AG08396 (cell line): Measurements from ENCODE around the gene HES1.
A peak's percentile ranks its signal among the peaks of the same experiment; 100 is the strongest.
"Not testable (repeated sequence)": the region's sequence is repeated elsewhere in the genome, so short reads cannot be mapped to it uniquely, and the experiment has no call there.

ENCODE experiments used
- DNase-seq: peaks from one replicate; pipeline ENCODE4 v3.0.0; 2012; ENCODE audit warnings: low spot score, mixed read lengths

The HES1 gene

DNA sequence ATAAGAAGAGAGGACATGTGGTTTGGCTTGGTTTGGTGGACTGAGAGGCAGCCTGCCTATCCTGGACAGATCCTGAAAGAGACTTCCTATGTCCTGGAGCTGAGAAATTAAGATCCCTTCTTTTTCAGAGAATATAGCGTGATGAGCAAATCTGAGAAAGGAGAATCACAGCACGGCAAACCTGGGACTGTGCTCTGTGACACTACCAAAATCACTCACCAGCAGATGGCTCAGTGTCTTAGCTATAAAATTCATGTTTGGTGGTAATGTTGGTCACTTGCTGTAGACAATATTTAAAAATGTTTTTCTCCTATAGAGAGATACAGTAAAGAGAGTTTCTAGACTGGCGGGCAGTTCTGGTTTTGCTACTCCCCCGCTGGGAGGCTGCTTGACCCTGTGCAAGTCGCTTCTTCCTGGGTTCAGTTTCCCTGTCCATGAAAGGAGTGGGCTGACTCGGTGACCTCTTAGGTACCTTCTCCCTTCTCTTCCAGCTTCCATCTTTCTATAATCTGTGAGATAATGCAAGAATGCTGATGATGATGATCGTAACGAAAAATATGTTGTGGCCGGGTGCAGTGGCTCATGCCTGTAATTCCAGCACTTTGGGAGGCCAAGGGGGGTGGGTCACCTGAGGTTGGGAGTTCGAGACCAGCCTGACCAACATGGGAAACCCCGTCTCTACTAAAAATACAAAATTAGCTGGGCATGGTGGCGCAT, 7.6 kb upstream of the HES1 start:
- no peak for DNase-seq

DNA sequence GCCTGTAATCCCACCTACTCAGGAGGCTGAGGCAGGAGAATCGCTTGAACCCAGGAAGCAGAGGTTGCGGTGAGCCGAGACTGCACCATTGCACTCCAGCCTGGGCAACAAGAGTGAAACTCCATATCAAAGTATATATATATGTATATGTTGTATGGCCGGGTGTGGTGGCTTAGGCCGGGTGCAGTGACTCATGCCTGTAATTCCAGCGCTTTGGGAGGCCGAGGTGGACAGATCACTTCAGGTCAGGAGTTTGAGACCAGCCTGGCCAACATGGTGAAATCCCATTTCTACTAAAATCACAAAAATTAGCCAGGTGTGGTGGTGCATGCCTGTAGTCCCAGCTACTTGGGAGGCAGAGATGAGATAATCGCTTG, 7.0 kb upstream of the HES1 start:
- DNase-seq = not testable (repeated sequence)

DNA sequence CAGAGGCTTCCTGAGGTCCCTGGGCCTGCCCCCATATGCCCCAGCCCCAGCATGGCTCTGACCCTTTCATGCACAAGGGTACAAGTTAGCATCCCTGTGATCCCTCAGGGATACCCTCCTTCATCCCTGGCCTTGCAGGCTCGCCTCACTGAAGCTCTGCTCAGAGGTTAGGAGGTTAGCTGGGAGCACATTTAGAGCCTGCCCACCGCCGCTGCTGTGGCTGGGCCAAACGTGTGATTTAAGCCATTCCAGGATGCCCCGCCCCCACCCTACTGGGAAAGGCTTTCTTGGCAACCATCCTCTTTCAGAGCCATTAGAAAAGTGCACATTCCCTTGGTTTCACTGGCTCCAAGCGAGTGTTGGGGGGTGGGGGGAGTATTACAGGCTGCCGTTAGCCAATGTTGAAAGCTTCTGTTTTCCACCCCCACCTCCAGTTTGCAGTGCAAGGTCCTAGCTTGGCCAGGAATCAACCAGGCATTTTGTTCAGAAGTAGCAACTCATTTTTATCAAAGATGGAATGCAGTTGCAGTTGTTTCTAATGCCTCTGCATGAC, 6.3 kb upstream of the HES1 start:
- no peak for DNase-seq

DNA sequence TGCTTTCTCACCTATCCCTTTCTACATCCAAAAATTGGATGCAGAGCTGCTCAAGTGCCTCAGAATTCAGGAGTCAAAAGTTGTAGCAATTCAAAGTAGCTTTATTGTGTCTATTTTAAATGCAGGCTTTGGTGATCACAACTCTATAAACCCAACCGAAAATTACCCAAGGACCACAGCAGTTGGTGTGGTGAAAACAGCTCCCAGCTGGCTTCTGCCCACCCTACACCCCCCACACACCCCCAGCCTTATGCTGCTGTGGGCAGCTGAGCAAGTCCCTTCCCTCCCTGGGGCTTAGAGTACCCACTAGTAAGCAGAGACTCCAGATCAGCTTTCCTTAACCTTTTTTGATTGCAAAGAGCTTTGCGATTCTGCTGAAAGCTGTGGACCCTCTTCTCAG, 5.8 kb upstream of the HES1 start:
- no peak for DNase-seq

DNA sequence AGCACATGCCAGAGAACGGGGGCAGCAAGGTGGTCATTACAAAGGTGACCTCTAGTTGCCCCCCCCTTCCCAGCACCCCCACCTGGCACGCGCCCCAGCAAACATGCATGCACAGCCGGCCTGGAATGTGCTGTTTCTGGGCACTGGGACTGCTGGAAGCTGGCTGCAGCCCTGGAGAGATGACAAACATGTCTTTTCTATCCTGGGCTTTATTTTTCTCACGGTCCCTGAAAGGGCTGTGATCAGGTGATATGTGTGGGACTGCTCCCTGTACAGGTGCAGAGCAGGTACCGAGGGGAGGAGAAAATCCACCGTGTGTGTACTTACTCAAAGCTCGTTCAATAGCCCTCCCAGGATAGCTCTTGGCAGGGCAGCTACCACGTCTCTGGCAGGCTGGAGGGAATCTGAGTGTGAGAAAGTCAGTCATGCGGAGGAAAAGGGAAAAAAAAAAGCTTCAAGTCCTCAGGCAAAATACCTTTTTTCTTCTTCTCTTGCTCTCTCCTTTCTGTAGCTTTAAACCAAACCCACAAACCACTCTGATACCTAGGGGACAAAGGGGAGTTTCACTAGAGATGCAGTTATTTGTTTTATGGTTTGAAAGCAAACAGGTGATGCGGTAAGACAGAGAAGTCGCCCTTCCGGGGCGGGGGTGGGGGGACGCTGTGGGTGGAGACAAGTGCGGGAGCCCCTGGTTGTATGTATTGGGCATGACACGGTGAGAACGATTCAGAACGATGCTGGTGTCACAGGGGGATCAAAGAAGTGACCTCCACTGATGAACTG, 5.0 kb upstream of the HES1 start:
- DNase-seq = no peak

DNA sequence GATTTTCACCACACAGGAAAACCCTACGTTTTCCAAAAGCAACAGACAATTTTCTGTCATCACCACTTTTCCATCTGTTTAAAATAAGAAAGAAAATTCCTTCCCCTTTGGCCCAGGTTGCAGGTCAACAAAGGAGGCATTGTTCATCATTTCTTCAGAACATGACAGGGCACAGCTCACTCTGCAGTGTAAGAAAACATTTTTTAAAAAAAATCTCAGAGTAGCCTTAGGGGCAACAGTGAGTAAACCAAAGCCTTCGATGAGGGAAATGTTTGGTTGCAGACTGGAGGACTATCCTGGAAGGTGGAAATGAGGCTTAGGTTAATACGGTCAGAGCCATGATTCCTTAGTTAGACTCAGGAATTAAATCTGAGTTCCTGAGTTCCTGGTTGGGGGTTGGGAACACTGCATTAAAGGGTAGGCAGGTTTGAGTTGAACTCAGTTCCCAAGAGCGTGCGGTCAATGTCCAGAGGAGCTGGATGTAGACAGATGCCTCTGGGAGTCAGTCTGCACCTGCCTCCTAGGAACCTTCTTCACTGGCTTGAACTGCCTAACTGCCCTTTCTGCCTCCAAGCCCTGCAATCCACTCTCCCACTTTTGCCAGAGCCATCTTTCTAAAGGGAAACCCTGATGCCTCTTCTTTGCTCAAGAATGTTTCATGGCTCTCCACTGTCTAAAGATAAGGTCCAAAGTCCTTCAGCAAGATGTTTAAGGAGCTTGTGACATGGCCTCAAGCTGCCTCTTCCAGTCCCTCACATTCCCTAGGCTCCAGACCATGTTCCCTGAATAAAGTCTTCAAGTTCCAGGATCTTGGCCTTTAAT, 3.3 kb upstream of the HES1 start:
- no peak for DNase-seq

DNA sequence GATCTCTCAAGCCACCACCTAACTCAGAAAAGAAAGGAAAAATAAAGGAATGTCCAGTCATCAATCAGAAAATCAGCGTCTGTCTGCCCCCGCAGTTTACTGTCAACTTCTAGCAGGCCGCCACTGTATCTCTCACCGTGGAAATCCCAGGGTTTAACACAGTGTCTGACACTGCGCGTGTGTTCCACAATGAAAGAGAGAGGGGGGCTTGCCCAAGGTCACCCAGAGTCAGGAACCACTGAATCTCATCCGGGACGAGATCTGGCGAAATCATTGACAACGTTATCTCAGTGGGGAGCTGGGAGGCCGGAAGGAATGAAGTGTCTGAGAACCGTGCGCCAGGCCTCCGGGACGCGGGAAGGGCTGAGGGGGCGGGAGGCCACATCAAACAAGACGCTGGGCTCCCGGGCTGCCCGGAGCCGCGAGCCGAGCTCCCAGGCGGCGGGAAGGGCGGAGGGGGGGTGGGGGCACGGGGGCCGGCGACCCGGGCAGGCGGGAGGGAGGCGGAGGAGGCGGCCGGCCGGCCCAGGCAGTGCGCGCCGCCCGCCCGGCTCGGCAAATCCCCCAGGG, 2.2 kb upstream of the HES1 start:
- no peak for DNase-seq

DNA sequence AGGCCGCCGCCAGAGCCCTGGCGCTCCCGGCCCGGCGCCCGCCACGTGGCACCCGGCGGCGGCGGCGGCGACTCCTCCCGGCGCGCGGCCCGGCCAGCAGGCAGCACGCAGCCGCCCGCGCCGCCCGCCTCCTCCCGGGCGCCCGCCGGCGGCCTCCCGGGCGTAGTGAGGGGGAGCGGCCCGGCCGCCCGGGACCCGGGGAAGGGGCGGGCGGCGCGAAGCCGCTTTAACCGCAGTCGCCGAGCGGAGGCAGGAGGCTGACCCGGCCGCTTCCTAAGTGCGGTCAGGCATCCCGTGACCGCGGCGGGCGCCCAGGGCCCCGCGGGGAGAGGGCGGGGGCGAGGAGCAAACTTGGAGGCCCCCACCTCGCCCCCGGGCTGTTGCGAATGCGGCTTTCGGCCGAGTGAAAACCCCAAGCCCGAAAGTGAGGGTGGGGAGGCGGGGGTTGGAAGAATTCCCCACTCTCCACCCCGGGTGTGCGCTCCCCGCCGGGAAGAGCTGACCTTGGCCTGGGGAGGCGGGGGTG, 1.7 kb upstream of the HES1 start:
- peak; percentile 66 for DNase-seq

DNA sequence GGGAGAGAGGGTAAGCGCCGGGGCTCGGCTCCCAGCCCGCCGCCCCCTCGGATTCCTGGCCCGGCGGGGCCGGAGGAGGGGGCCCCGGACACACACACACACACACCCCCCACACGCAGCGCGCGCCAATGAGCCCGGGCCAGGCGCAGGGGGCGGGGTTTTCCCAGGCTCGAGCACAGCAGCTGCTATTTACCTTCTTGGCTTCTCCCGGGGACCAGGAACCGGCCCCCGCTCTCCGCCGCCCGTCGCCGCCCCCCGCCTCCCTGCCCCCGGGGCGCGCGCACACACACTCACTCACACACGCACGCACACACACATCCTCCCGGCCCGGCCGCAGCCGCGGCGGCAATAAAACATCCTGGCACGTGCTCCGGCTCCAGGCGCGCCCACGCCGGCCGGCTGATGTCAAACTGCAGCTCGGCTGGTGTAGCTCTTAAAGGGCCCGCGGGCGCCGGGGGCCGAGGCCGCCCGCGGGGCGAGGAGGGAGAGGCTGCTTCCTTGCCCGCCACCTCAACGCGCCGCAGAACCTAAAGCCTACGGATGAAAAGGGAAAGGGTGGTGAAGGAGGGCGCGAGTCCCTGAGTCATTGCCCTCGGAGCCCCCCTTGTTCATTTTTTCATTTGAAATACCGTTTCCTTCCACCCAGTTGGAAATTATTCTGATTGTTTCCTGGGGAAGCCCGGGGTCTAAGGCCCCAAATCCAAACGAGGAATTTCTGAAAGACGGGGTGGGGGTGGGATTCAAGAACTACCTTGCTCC, 1.0 kb upstream of the HES1 start:
- peak; percentile 93 for DNase-seq

DNA sequence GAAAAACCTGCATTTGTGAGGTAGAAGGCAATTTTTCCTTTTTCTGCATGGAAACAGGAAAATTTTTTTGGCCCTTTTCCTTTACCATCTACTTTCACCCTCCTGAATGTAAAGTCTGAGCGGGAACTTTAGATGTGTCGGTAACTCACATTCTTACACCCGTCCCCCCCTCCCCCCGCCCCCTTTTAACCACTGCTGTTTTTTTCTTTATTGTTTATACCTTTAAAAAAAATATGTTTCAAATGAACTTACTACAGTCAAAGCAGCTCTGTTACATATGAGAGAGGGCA, 487 bp upstream of the HES1 start:
- no peak for DNase-seq

DNA sequence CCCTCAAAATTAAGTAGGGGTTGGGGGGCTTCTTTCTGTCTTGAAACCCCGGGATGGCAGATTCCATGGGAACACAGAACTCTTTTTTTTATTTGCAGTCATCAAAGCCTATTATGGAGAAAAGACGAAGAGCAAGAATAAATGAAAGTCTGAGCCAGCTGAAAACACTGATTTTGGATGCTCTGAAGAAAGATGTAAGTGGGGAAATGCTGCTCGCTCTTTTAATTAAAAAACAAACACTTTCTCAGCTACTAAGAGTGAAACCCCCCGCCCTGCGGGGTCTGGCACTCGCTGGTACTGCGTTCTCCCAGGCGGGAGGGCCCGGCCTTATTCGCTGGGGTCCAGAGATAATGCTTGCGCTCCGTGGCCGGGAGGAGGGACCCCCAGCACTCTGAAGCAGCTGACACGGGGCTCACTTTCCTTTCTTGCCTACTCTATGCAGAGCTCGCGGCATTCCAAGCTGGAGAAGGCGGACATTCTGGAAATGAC, 615 bp downstream of the HES1 start:
- no peak for DNase-seq

DNA sequence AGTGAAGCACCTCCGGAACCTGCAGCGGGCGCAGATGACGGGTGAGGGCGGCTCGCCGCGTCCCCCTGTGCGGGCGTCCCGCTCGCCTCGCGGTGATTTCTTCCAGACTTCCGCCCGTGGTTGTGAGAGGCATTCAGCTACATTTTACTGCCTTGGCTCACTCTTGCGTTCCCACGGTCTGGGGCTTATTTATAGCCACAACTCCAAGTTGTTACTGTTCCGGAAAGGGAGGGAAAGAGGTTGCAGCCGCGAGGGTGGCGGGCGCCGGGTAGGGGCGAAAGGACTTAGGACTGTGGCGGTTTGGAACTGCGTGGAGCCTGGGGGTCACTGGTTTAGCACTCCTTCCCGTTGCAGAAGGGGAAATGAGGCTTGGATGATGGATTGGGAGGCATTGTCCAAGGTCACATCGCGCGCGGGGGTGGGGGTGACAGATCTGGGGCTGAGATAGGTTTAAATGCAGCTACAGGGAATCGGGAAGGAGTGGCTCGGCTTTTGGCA, 1.1 kb downstream of the HES1 start:
- DNase-seq = peak; percentile 60

DNA sequence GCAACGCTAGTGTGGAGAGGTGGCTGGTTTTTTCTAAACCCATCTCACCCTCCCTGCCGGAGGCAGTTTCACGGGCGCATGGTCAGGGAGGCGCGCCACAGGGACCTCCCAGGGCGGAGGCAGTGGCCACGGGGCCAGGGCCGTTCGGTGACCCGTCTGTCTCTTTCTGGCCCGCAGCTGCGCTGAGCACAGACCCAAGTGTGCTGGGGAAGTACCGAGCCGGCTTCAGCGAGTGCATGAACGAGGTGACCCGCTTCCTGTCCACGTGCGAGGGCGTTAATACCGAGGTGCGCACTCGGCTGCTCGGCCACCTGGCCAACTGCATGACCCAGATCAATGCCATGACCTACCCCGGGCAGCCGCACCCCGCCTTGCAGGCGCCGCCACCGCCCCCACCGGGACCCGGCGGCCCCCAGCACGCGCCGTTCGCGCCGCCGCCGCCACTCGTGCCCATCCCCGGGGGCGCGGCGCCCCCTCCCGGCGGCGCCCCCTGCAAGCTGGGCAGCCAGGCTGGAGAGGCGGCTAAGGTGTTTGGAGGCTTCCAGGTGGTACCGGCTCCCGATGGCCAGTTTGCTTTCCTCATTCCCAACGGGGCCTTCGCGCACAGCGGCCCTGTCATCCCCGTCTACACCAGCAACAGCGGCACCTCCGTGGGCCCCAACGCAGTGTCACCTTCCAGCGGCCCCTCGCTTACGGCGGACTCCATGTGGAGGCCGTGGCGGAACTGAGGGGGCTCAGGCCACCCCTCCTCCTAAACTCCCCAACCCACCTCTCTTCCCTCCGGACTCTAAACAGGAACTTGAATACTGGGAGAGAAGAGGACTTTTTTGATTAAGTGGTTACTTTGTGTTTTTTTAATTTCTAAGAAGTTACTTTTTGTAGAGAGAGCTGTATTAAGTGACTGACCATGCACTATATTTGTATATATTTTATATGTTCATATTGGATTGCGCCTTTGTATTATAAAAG, 1.8 kb downstream of the HES1 start:
- peak; percentile 50 for DNase-seq

DNA sequence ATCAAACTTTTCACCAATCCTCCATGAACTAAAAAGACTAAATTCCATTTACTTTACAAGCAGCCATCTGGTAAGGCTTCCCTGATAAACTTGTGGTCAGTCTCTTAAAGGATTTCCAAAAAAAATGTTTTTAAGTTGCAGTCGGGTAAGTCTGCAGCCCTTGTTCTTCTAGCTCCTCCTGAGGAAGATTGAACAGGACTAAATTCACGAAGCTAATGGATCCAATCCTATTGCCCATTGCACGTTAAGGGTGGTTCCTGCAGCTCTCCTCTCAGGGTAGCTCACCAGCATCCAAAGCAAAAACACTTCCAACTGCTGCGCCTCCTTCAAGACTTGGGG, 2.8 kb downstream of the HES1 start:
- no peak for DNase-seq

DNA sequence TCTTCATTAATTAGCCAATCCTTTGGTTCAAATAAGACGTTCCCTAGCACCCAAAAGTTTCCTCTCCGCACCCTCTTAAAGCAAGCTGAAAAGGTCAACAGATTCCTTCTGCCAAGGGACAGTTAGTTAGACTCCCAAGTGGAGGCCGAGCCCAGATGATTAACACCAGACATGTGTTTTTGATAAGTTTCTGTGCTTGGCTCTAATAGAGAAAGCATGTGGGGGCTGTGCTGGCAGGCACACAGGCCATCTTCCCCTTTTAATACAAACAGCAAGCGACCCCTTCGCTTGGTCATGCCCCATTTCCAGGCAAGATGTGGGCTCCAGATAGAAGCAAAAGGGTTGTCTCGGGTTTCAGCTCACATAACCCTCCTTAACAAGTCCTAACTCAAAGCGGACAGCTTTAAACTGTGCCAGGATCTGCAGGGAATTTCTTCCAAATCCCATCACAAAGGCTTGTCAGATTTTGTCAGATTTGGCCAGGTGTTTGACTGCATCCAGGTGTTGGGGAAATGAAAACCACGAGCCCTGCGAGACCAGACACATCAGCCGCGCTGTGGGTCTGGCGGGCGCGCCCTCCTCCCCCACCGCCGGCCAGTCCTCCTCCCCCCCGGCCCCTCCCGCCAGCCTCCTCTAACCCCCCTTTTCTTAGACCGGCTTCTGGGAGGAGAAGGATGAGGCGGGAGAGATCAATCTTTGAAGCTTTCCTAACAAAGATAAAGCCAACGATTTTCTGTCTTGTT, 3.3 kb downstream of the HES1 start:
- DNase-seq = peak; percentile 62

DNA sequence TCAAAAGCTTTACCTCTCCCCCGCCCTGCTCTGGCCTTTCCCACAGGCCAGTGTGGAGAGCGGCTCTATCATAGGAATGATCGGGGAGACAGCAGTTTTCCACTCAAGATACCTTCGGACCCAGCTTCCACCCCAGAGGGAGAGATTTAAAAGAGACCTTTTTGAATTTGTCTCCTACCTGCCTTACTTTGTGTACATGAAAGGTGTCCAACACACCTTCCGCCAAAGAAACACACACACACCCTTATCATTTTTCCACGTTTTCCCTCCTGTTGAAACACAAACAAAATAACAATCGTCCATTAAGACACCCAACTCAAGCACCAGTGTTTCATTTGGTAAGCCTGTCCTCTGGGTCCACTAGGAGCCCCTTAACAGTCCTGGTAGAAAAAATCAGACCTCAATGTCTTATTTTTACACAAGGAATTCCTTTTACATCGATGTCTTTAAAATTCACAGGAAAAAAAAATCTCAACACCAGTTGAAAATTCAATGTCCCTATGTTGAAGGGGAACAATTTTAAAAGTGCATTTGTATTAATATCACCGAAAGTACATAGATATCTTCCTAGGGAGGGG, 4.0 kb downstream of the HES1 start:
- DNase-seq = no peak

DNA sequence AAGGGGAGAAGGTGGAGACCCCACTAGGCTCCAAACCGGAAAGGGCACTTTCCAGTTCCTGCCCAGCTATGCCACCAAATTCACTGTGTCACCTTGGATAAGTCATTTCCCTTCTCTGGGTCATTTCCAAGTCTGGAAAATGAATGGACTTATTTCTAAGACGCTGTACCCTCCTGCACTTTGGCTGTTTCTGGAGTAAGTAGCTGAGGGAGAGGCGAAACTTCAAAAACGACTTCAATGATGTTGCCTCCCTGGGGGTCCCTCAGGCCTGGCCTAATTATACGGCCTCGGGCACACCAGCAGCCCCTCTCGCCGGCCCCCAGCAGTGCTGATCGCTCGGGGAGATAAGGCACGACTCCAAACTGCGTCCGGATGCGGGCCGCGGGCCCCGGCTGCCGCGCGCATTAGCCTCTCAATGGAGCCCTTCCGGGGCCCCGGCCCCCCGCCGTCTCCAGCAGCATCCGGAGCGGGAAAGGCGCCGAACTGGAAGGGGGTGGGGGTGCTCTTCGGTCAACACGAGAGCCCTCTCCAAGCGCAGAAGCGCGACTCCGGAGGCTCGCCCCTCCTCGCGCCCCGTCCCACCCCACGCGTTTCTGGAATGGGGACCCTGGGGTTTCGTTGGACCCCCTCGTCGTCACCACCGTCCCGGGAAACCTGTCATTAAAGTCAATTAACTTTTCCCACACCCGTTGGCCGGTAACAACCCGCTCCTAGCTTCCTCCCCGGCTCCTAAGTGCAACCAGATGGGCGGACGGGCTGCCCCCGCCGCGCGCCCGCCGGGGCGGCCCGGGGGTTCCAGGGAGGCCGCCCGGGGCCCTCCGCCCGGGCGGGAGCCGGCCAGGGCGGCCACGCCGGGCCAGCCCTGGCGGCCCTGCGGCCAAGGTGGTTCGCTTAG, 4.8 kb downstream of the HES1 start:
- no peak for DNase-seq
